Breast epithelium (tissue), 3 donors: ENCODE measurements around the gene STEAP1.

Experiments used
- CTCF ChIP-seq, 3 donors: fragments of 450-650 bp; IDR thresholded peaks; one replicate each; pipeline ENCODE4 v1.5.1; 2016 to 2017; ENCODE audit warnings: antibody characterized with exemption in 3 of 3, mild to moderate bottlenecking in 3 of 3, moderate library complexity in 3 of 3
- POLR2A ChIP-seq: fragments of 450-650 bp; IDR thresholded peaks from one replicate; pipeline ENCODE4 v1.6.1; 2016; ENCODE audit warnings: antibody characterized with exemption, mild to moderate bottlenecking, moderate library complexity
- POLR2AphosphoS5 ChIP-seq, 3 donors: sonication (generic); formaldehyde crosslinking; IDR thresholded peaks; one replicate each; pipeline ENCODE4 v1.6.1; 2017; ENCODE audit warnings: antibody characterized with exemption in 3 of 3

DNA sequence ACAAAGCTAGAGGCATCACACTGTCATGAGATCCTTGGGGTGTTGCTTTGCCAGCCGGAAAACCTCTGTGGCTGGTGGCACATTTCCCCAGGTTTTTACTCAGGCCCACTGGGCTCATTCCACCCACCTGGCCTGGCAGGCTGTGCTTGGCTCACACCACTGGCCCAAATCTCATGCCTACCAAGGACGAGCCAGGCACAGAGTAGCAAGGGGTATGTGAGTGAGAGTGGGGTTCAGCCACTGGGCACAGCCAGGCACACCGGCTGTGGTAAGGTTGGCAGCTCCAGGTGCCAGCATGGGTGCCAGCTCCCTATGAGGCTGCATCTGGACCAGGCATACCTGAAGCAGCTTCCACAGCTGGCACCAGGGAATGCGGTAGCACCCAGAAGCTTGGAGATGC, 21.4 kb downstream of the STEAP1 start:
- TF ChIP-seq CTCF (IDR thresholded peaks at IDR 0.05) (no peak), POLR2A (no peak), POLR2AphosphoS5 (IDR thresholded peaks at IDR 0.05) (no peak)
